Psoas muscle (tissue), 8 donors: Measurements from ENCODE around the gene UGT1A4. TPM values are rescaled to one million over a fixed set of nuclear protein-coding genes. Genes with fewer than 3 reads are reported as not detected.

Source experiments
- ATAC-seq, 4 donors: fragments of 200-7000 bp; cut with Tn5 transposase; one replicate each; pipeline ENCODE4 v1.9.1; 2020; ENCODE audit warnings: moderate library complexity in 3 of 4, mild to moderate bottlenecking in 2 of 4
- DNase-seq, 2 donors: peaks; one replicate each; pipeline ENCODE4 v3.0.0-alpha.2; 2020
- H3K27ac ChIP-seq: fragments of 200-600 bp; one replicate; pipeline ENCODE4 v1.8.0; 2022
- H3K27me3 ChIP-seq, 3 donors: fragments of 200-600 bp in 1 of 3; one replicate each; pipeline versions ENCODE4 v1.6.1 to v1.8.0; 2013 to 2022; ENCODE audit warnings: low read length in 2 of 3, mild to moderate bottlenecking in 2 of 3, moderate library complexity in 1 of 3; ENCODE audit not compliant: insufficient read depth in 3 of 3
- H3K36me3 ChIP-seq, 2 donors: fragments of 200-600 bp in 1 of 2; one replicate each; pipeline versions ENCODE4 v1.6.1 to v1.8.0; 2013 to 2022; ENCODE audit warnings: low read depth in 1 of 2, mild to moderate bottlenecking in 1 of 2, moderate library complexity in 1 of 2; ENCODE audit not compliant: insufficient read depth in 1 of 2
- H3K4me1 ChIP-seq: fragments of 200-600 bp; one replicate; pipeline ENCODE4 v1.8.0; 2022
- H3K4me3 ChIP-seq: fragments of 200-600 bp; one replicate; pipeline ENCODE4 v1.8.0; 2022; ENCODE audit warnings: mild to moderate bottlenecking
- H3K9me3 ChIP-seq: fragments of 200-600 bp; one replicate; pipeline ENCODE4 v1.8.0; 2022
- CTCF ChIP-seq: fragments of 200-600 bp; IDR thresholded peaks from one replicate; pipeline ENCODE4 v1.8.0; 2022; ENCODE audit warnings: antibody characterized with exemption
- WGBS, 3 donors: extraction: QIAGEN DNeasy Blood & Tissue Kit; methylation state at CpG; one replicate each; pipeline versions ENCODE4 v1.1.6 to v1.1.7; 2013; 5-methylcytosine and 5-hydroxymethylcytosine counted together
- intact Hi-C, 2 donors: fragments of 100-400 bp; cut with DNase I; formaldehyde crosslinking; loops; one replicate each; pipeline versions ENCODE4 v1.11.0 to v1.14.2; 2022
- polyA plus RNA-seq, 3 donors: library from polyadenylated mRNA; stranded (reverse); fragments of 200-250 nt; gene quantifications; one replicate each; pipeline ENCODE4 v1.2.3, GENCODE V29; 2013
- total RNA-seq, 4 donors: library from RNA; stranded (reverse); fragmentation: NEBNext Ultra II Directional in 2 of 4; extraction: Animal tissue kit (Norgen Biotek cat#: 25700) in 2 of 4; gene quantifications; one replicate each; pipeline versions ENCODE4 v1.2.1 to v1.2.4, GENCODE V29; 2021 to 2023
- donor health status: healthy with polysubstance abuse.
- donor health status: DM: no; HTN: no; CAD: no; lungs with moderate emphysema.
- donor health status: Bipolar disorder and iron deficiency.
- donor health status: healthy.
- donor health status: DM: yes; HTN: yes; CAD: no.
- donor health status: DM: no; HTN: no; CAD: no.
- donor health status: DM: no; HTN: no; CAD: no.
- donor health status: DM: yes; HTN: yes; CAD: no.

Gene UGT1A4
- total and polyA plus RNA-seq, 7 donors = not detected

DNA sequence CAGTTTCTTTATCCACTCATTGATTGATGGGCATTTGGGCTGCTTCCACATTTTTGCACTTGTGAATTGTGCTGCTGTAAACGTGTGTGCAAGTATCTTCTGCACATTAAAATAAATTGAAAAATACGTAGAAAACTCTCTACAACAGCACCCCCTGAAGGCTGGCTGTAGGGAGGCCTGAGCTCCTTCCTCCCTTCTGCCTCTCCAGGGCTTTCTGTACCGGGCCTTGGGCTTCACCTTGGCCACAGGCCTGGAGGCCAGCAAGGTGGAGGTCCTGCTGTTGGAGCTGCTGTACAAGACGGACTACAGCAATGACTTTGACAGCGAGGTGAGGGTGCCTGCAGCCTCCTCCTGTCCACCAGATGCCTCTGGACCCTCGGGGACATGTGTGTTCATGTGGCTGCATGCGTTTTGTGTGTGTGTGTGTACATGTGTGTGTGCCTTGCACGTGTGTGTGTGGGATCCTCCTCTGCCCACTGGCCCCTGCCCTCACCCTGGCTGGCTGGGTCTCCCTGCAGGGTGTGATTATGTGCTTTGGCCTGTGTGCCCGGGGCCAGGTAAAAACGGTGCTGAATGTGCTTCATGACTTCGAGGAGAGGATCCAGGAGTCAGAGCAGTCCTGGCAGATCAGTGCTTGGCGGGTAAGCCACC lies 88.8 kb downstream of the UGT1A4 start:
- no peak for TF ChIP-seq CTCF
- Histone ChIP-seq H3K27ac (no peak overlapping the region), H3K4me1 (no peaks in the 10 kb centered on the region), H3K27me3 (peaks cover 0 to 3% (median 0%) of the 10 kb centered on the region in 3 donors), H3K4me3 (no peak overlapping the region), H3K9me3 (no peaks in the 10 kb centered on the region), H3K36me3 (no peaks in the 10 kb centered on the region)
- WGBS, 3 donors = 67 to 71% (median 68%) methylated on average over 12 of the region's 12 CpGs
- DNase-seq (no peak), ATAC-seq (no peak)
- intact Hi-C loops = no loop called here

- H3K9me3 ChIP-seq = no peaks in the 10 kb centered on the region
- H3K4me1 ChIP-seq = no peaks in the 10 kb centered on the region
- H3K36me3 ChIP-seq = no peaks in the 10 kb centered on the region
- 69 to 78% (median 78%) methylated on average over 10 of the region's 10 CpGs for WGBS, 3 donors
- no peak overlapping the region for H3K27ac ChIP-seq
- no peak for DNase-seq
- no peak for TF ChIP-seq CTCF
- no peak overlapping the region for H3K4me3 ChIP-seq
- H3K27me3 ChIP-seq = peaks cover 0 to 3% (median 0%) of the 10 kb centered on the region in 3 donors
- ATAC-seq = no peak
- intact Hi-C loops = no loop called here
These were observed 89.7 kb downstream of the UGT1A4 start for GRCh38 chr2:233807966-233808935.

- Histone ChIP-seq H3K36me3 (no peaks in the 10 kb centered on the region), H3K9me3 (no peaks in the 10 kb centered on the region), H3K4me1 (no peaks in the 10 kb centered on the region), H3K27me3 (peaks cover 0 to 3% (median 0%) of the 10 kb centered on the region in 3 donors), H3K4me3 (no peak overlapping the region), H3K27ac (no peak overlapping the region)
- intact Hi-C loops = no loop called here
- WGBS, 3 donors = 85 to 87% (median 85%) methylated on average over 6 of the region's 6 CpGs
- ATAC-seq = no peak
- DNase-seq = no peak
- no peak for TF ChIP-seq CTCF
These were observed 91.8 kb downstream of the UGT1A4 start for GRCh38 chr2:233810385-233810784.

GRCh38 chr2:233811087-233811486 lies 92.6 kb downstream of the UGT1A4 start:
- Histone ChIP-seq H3K4me3 (no peak overlapping the region), H3K4me1 (no peaks in the 10 kb centered on the region), H3K9me3 (no peaks in the 10 kb centered on the region), H3K27ac (no peak overlapping the region), H3K27me3 (peaks cover 0 to 3% (median 0%) of the 10 kb centered on the region in 3 donors), H3K36me3 (no peaks in the 10 kb centered on the region)
- DNase-seq = no peak
- no peak for ATAC-seq
- WGBS, 3 donors = 57 to 74% (median 62%) methylated on average over 4 of the region's 4 CpGs
- TF ChIP-seq CTCF = no peak
- intact Hi-C loops = no loop called here
